ENCODE results near the gene LGMN.

DNA sequence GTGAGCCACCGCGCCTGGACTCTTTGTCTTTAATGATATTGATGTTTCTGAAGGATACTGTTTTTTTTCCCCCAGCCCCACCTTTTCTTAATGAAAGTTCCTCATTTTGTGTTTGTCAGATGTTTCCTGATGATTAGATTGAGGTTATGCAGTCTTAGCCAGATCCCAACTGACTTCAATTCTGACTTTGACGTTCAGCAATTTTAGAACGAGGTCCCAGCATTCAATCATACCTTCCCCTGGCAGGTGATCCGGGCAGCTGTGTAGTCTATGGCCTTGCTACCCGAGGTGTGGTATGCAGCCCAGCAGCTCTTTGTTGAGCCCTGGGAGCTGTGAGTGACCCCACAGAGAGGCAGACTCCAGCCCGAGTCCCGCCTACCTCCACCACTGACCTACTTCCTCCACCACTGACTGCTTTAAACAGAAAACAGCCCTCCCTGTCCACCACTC lies 82.7 kb downstream of the LGMN start:
- TF ChIP-seq RAD21 (conservative IDR thresholded peaks at IDR 0.05) (no peak), SMC3 (conservative IDR thresholded peaks at IDR 0.05; ENCODE audit: poor library complexity) (no peak), REST (IDR thresholded peaks at IDR 0.05; ENCODE audit: borderline replicate concordance) (no peak), EZH2 (IDR thresholded peaks at IDR 0.05; ENCODE audit: borderline replicate concordance, insufficient read depth, low read length, poor library complexity, severe bottlenecking) (no peak), POLR2AphosphoS5 (IDR thresholded peaks at IDR 0.05) (no peak), EP300 (conservative IDR thresholded peaks at IDR 0.05; ENCODE audit: poor library complexity, severe bottlenecking) (no peak), TAF1 (IDR thresholded peaks at IDR 0.05; ENCODE audit: low read depth) (no peak)
- TF ChIP-seq, protein P1, sequence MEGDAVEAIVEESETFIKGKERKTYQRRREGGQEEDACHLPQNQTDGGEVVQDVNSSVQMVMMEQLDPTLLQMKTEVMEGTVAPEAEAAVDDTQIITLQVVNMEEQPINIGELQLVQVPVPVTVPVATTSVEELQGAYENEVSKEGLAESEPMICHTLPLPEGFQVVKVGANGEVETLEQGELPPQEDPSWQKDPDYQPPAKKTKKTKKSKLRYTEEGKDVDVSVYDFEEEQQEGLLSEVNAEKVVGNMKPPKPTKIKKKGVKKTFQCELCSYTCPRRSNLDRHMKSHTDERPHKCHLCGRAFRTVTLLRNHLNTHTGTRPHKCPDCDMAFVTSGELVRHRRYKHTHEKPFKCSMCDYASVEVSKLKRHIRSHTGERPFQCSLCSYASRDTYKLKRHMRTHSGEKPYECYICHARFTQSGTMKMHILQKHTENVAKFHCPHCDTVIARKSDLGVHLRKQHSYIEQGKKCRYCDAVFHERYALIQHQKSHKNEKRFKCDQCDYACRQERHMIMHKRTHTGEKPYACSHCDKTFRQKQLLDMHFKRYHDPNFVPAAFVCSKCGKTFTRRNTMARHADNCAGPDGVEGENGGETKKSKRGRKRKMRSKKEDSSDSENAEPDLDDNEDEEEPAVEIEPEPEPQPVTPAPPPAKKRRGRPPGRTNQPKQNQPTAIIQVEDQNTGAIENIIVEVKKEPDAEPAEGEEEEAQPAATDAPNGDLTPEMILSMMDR (IDR thresholded peaks at IDR 0.05; ENCODE audit: poor library complexity, severe bottlenecking), result no peak

All from neural cell (in vitro differentiated cells).